GM21529 (cell line): Measurements from ENCODE around the gene NKX2-2.

ENCODE experiments used
- ATAC-seq: cut with Tn5 transposase; IDR thresholded peaks from one replicate; pipeline ENCODE4 v1.9.1; 2021; ENCODE audit not compliant: unreplicated experiment

NKX2-2 gene

DNA sequence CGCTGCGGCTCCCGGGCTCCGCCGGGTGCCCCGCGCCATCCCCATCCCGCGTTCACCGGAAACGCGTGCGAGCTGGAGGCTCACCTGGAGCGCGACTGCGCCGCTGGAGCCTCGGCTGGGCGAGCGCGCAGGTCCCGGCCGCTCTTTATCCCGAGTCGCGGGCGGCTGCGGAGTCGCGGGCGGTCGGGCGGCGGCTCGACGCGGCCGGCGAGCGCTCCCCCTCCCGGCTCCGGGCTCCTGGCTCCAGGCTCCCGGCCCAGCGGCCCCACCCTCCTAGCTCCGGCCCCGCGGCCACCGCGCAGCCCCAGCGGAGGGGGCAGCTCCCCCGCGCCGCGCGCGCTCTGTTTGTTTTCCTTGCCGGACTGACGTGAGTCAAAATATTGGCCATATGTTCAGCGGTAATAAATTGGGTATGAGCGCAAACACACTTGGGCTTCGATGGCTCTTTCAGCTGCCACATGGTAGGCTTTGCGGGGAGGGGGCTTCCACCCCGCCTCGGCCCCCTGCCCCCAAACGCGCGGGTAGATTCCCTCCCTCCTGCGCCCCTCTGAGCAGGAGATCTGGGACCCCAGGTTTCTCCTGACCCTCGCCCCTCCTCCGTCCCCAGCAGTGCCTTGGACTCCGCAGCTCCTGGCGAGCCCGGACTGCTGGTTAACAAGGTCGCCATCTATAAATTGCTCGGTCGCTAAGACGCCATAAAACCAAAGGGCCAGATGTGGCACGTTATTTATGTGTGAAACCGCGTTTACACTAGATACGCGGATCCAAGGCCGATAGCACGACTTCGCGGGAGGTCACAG, 8.8 kb upstream of the NKX2-2 start:
- ATAC-seq: no peak

DNA sequence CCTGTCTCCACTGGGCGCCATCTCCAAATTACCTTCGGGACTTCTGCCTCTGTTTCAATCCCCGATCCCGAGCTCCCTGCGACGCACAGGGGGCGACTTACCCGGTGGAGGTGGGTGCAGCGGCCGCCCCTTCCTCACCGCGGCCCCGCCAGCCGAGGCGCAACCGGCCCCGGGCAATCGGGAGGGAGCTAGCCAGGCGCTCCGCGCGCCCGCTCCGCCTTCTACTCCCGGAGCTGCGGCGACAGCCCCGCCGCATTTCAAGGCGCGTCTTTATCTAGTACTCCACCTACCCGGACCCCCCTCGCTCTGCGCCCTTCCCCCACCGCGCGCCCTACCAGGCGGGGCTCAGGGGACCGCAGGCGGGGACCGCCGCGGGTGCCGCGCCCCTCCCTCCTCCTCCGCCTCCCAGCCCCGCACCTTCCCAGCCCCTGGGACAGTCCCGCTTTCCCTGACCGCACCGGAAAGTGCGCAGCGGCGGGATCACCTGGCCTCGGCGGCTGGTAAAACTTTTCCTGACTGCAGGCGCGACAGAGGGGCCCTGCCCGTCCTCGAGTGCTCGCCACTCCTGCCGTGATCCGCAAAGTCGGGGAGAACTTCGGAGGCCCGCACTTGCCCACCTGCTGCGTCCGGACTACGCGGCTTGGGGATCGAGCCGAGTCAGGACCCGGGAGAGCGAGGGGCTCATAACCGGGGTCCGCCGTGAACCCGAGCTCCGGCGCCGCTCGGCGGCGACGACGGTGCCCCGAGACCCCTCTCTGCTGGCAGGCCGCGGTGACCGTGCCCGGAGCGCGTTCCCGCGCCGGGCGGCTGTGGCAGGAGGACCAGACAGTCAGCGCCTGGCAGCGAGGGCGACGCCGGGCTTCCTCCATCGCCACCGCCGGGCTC, 8.0 kb upstream of the NKX2-2 start:
- ATAC-seq: no peak

DNA sequence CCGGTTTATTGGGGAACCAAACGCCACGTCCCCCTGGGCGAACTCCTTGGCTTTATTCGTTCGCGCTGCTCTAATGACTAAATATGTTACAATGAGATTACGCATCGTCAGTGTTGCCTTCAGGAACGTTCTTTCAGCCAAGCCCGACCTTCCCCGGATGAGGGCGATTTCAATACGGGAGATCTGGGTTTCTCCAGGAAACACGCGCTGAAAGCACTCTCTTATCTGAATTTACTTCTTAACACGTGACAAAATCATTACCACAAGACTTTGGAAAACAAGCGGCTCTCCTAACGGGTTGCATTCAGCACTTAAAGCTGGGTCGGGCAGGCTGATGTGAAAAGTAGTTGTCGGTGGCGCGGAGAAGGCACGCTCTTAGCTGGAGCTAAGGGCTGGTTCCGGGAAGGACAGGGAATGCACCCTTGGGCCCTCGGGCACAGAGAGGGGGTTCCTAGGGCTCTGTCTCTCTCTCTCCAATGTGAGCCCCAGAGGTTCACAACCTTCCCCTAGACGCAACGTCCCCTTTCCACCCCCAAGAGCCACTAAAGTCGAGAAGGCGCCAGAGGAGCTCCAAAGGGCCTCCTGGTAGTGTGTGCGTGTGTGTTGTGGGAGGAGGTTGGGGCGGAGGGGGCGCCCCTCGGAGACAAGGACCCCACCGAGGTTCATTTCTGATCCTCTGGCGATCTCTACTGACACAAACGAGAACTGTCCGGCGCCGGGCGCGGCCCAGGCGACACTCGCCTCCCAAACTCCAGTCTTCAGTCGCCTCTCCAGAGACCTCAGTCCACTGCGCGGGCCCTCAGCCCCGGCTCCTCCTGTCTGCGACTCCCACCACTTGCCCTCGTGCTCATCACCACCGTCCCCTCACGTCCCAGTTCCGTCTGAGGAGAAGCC, 7.1 kb upstream of the NKX2-2 start:
- ATAC-seq: no peak

DNA sequence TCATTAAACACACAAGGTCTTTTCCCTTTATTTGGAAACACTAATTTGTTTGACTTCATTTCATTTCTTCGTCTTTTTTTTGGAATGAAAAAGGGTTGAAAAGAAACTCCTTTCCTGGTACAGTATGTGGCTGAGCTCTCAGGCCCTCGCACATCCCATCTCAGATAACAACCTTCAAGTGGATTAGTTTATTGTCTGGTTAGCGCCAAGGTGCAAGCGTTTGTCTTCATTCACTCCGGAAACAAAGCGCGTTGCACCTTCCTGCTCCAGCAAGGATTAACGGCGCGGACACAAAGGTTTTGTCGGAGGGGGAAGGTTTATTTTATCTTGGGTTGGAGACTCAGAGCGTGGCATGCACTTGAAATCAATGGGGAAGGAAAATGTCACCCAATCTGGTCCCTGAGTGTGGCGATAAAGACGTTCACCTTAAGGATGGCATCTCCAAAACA, 5.3 kb upstream of the NKX2-2 start:
- ATAC-seq: no peak

DNA sequence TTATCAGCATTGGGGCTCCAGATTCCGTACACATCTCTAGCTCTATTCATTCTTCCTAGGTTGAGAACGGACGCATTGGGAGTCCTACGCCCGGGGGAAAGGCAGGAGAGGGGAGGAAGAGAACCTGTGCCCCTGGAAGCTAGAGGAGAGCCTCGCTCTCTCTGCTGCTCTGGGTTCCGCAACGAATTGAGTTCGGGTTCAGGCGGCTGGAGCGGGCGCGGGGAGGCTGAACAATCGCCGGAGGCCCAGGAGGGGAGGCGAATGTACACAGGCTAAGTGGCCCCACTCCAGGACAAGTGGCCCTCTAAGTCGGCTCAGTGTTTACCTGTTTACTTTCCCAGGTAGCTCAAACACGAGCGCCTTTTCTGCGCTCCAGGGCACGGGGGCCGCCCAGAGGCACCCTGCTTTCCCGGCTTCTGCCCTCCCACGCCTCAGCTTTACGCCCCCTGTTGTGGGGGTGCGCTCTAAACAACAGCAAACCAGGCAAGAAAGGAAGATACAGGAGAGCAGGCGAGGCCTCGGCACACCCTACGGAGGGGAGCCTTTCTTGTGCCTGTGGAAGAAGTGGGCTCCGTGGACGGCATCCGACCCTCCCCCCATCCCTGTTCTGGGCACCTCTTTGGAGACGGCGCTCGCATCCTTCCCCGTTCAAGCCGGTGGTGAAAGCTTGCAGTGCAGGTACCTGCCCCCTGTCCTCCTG, 4.6 kb upstream of the NKX2-2 start:
- no peak for ATAC-seq

DNA sequence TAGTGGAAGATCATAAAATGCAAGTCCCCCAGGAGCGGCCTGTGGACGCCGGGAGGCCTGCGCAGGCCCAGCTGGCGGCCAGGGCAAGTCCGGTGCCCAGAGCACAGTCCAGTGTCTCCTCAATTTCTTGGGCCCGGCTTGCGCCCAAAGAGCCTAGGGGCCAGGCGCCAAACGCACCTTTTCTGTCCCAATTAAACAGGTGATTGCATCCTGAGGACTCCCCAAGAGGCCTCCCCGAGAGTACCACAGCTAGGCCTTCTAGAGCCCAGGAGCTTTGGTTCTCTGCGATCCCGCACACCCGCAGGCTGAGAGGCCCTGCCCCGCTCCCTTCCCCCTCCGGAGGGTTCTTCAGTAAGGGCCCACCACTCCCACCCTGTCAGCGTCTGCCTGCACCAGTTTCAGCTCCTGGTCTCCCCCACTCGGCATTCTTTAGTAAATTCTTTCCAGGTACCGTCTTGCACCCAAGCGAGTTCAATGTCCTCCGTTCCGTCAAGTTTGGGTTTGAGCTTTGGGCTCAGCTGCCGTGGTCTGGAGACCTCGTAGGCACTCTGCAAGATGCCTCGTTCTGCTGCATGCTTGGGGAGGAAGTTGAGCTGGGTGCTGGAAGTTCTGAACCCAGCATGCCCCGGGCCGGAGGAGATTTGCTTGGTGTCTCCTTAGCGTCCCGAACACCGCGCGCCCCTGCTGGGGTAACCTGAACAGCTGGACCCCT, 3.9 kb upstream of the NKX2-2 start:
- no peak for ATAC-seq

- ATAC-seq: no peak
These were observed 3.1 kb upstream of the NKX2-2 start for GRCh38 chr20:21516861-21517565.

DNA sequence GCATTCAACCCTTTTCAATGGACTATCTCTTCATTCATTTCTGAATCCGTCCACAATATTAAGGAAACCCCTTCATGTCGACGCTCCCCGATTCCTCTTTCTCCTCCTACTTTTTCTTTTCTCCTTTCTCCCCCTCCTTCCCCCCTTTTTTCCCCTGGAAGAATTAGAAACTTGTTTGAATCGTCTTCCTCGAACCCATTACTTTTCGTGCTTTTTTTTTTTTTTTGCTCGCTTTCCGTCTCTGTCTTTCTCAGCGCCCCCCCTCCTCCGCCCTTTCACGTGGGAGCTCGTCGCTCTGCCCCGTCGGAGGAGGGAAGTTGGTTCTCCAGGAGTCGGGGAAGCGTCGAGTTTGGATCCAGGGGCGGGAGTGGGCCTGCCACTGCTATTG, 2.3 kb upstream of the NKX2-2 start:
- no peak for ATAC-seq

DNA sequence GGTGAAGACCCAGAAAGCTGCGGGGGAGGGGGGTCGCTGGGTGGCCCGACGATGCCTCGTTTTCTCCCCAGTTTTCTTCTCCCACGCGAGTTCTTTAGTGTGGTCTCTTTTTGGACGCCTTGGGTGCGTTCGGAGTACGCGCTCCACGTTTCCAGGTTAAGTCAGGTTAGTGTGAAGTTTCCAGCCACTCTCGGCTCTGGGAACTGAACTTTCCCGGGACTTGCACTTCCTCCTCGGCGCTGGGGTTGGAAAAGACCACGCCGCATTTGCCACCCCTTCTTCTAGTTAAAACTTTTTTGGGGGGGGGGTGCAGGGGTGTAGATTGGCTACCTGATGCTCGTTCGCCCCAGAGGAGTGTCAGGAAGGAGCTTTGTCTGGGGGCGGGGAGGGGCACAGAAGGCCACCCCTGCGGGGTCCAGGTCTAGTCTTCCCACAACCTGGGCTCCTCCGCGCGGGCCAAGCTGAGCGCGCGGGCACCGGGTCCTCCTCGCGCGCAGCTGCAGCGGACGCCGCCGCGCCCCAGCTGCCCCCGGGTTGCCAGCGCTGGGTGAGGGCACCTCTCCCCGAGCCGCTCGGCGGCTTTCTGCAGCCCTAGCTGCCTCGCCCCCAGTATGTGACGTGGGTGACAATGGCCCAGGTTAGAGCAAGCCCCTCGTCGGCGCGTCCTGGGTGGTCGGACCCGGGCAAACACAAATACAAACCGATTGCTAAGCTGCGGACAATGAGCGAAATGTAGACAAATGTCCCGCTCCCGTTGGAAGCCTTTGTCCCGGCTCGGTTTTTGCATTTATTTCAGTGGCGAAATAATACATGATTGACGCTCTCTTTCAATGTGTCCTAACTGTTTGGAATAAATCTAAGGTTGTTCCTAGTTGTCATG, 1.7 kb upstream of the NKX2-2 start:
- ATAC-seq: no peak

GRCh38 chr20:21514553-21515251, 838 bp upstream of the NKX2-2 start:
- no peak for ATAC-seq

- no peak for ATAC-seq
These were observed 642 bp downstream of the NKX2-2 start for GRCh38 chr20:21513181-21513663.

- ATAC-seq: no peak
These were observed 1.2 kb downstream of the NKX2-2 start for GRCh38 chr20:21512634-21513180.

DNA sequence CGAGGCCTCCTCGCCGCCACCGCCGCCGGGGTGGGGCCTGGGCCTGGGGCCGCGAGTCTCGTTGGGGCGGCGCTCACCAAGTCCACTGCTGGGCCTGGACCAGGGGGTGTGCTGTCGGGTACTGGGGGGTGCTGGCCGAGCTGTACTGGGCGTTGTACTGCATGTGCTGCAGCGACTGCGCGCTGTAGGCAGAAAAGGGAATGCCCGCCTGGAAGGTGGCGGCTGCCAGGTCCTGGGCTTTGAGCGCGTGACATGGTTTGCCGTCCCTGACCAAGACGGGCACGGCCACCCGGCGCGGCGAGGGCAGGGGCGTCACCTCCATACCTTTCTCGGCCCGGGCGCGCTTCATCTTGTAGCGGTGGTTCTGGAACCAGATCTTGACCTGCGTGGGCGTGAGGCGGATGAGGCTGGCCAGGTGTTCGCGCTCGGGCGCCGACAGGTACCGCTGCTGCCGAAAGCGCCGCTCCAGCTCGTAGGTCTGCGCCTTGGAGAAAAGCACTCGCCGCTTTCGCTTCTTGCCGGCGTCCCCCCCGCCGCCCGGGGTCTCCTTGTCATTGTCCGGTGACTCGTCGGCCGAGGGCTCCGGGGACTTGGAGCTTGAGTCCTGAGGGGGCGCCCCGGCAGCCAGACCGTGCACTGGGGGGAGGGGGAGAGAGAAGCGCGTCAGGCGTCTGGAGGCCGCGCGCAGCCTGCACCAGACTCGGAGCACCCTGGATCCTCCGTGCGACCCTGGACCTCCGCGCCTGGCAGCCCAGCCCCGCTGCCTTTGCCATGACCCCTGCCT, 1.8 kb downstream of the NKX2-2 start:
- ATAC-seq: no peak

DNA sequence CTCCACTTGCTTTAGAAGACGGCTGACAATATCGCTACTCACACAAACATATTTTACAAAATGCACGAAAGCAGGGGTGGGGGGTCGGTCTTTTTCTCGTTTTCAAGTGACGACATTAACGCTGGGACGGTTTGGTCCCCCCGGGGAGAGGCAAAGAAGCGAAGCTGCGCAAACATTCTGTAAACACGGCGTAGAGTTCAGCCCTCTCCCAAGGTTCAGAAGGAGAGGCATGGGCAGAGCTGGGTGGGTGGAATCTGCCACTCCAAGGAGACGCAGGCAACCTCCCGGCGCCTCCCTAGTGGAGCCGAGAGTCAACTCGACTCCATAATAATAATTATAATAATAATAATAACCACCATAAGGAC, 2.4 kb downstream of the NKX2-2 start:
- no peak for ATAC-seq

- ATAC-seq: no peak
These were observed 3.2 kb downstream of the NKX2-2 start for GRCh38 chr20:21510414-21511384.
